Measurements from ENCODE around the gene TLR4.

TLR4 gene

DNA sequence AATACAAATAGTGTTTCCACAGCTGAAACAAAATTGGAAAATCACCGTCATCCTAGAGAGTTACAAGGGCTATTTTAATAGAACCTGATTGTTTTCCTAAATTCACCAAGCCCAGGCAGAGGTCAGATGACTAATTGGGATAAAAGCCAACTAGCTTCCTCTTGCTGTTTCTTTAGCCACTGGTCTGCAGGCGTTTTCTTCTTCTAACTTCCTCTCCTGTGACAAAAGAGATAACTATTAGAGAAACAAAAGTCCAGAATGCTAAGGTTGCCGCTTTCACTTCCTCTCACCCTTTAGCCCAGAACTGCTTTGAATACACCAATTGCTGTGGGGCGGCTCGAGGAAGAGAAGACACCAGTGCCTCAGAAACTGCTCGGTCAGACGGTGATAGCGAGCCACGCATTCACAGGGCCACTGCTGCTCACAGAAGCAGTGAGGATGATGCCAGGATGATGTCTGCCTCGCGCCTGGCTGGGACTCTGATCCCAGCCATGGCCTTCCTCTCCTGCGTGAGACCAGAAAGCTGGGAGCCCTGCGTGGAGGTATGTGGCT lies at the start of gene TLR4:
TLR4 (plus strand) TSS at position 380 of the 552 bp plus-strand sequence; CDS start at position 450, 70 bp downstream.
- Histone ChIP-seq H3K36me3 (replicated peaks; ENCODE audit: low read depth, low read length) (no peaks in the 10 kb centered on the region), H3K4me1 (ENCODE audit: low read length) (peaks cover 24% of the 10 kb centered on the region), H3K4me2 (ENCODE audit: low read length) (peak within 1 kb of the TSS; percentile 80), H3K9ac (ENCODE audit: low read length) (peak within 1 kb of the TSS; percentile 23; the same call in 1 of the 2 replicates), H4K20me1 (ENCODE audit: insufficient read depth, low read length) (no peaks in the 10 kb centered on the region), H3K79me2 (ENCODE audit: low read length) (no peaks in the 10 kb centered on the region), H3K27ac (ENCODE audit: low read length) (peak within 1 kb of the TSS; percentile 24; the same call in 1 of the 2 replicates), H3K27me3 (ENCODE audit: low read depth, low read length) (peaks cover 15% of the 10 kb centered on the region), H2AFZ (ENCODE audit: low read depth, low read length) (no peak within 1 kb of the TSS), H3K4me3 (ENCODE audit: low read length) (peak within 1 kb of the TSS; percentile 56), H3K9me3 (ENCODE audit: insufficient read depth, low read length) (0 out of 2 replicates have a peak, but pooled peaks cover 4% of the 10 kb centered on the region)
- TF ChIP-seq, protein P1, sequence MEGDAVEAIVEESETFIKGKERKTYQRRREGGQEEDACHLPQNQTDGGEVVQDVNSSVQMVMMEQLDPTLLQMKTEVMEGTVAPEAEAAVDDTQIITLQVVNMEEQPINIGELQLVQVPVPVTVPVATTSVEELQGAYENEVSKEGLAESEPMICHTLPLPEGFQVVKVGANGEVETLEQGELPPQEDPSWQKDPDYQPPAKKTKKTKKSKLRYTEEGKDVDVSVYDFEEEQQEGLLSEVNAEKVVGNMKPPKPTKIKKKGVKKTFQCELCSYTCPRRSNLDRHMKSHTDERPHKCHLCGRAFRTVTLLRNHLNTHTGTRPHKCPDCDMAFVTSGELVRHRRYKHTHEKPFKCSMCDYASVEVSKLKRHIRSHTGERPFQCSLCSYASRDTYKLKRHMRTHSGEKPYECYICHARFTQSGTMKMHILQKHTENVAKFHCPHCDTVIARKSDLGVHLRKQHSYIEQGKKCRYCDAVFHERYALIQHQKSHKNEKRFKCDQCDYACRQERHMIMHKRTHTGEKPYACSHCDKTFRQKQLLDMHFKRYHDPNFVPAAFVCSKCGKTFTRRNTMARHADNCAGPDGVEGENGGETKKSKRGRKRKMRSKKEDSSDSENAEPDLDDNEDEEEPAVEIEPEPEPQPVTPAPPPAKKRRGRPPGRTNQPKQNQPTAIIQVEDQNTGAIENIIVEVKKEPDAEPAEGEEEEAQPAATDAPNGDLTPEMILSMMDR (IDR thresholded peaks at IDR 0.05; ENCODE audit: low read depth, low read length): no peak
- no peak for TF ChIP-seq EZH2phosphoT487 (IDR thresholded peaks at IDR 0.05; ENCODE audit: low read depth)

DNA sequence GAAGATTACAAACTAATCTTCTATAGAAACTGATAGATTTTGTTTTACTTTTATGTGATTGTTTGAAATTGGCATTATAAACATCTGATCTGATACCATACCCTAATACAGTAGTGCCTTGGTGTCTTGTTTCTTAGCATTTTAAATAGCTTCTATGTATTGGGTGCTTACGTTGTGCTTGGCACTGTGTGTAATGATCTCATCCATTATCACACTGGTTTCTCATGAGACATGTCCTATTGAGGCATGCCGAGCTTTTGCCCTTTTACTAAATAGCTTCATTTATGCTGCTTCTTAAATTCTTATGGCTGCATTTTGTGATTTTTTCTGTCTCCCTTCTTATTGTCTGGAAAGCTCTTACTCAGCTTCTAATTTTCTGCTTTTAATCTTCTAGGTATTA lies 48.2 kb upstream of the TLR4 start:
- H3K4me3 ChIP-seq (ENCODE audit: low read length): no peak overlapping the region
- no peaks in the 10 kb centered on the region for H3K4me1 ChIP-seq (ENCODE audit: low read length)
- H3K9ac ChIP-seq (ENCODE audit: low read length): no peak overlapping the region
- H3K9me3 ChIP-seq (ENCODE audit: insufficient read depth, low read length): no peaks in the 10 kb centered on the region
- H4K20me1 ChIP-seq (ENCODE audit: insufficient read depth, low read length): no peaks in the 10 kb centered on the region
- no peak overlapping the region for H3K27ac ChIP-seq (ENCODE audit: low read length)
- no peaks in the 10 kb centered on the region for H3K79me2 ChIP-seq (ENCODE audit: low read length)
- no peak overlapping the region for H3K4me2 ChIP-seq (ENCODE audit: low read length)
- H2AFZ ChIP-seq (ENCODE audit: low read depth, low read length): no peak overlapping the region
- TF ChIP-seq, protein P1 (IDR thresholded peaks at IDR 0.05; ENCODE audit: low read depth, low read length): no peak
- no peak for TF ChIP-seq EZH2phosphoT487 (IDR thresholded peaks at IDR 0.05; ENCODE audit: low read depth)
- H3K27me3 ChIP-seq (ENCODE audit: low read depth, low read length): peaks cover 5% of the 10 kb centered on the region
- H3K36me3 ChIP-seq (replicated peaks; ENCODE audit: low read depth, low read length): no peaks in the 10 kb centered on the region

DNA sequence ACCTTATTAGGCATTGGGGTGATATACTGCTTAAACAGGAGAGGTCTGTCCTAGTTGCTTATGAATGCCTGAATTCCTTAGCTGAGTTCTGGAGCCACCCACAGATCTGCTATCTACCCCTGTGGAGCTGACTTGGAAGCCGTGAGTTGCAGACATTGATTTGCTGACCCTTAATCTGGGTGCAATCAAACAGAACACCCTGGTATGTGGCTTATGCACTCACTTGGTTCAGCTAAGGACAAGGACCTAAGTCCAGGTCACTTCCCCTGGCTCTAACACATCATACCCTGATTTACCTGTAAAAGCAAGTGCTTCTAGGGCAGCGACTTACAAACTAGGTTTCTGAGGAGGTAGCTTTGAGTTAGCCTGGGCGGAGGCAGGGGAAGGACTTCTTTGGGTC lies 41.6 kb upstream of the TLR4 start:
- Histone ChIP-seq H3K9ac (ENCODE audit: low read length) (no peak overlapping the region), H3K36me3 (replicated peaks; ENCODE audit: low read depth, low read length) (no peaks in the 10 kb centered on the region), H3K9me3 (ENCODE audit: insufficient read depth, low read length) (no peaks in the 10 kb centered on the region), H4K20me1 (ENCODE audit: insufficient read depth, low read length) (no peaks in the 10 kb centered on the region), H3K4me3 (ENCODE audit: low read length) (no peak overlapping the region), H3K4me1 (ENCODE audit: low read length) (no peaks in the 10 kb centered on the region), H3K79me2 (ENCODE audit: low read length) (no peaks in the 10 kb centered on the region), H2AFZ (ENCODE audit: low read depth, low read length) (no peak overlapping the region), H3K27ac (ENCODE audit: low read length) (no peak overlapping the region), H3K27me3 (ENCODE audit: low read depth, low read length) (peaks cover 2% of the 10 kb centered on the region; the same call in 1 of the 2 replicates), H3K4me2 (ENCODE audit: low read length) (no peak overlapping the region)
- no peak for TF ChIP-seq EZH2phosphoT487 (IDR thresholded peaks at IDR 0.05; ENCODE audit: low read depth)
- TF ChIP-seq, protein P1 (IDR thresholded peaks at IDR 0.05; ENCODE audit: low read depth, low read length): no peak

DNA sequence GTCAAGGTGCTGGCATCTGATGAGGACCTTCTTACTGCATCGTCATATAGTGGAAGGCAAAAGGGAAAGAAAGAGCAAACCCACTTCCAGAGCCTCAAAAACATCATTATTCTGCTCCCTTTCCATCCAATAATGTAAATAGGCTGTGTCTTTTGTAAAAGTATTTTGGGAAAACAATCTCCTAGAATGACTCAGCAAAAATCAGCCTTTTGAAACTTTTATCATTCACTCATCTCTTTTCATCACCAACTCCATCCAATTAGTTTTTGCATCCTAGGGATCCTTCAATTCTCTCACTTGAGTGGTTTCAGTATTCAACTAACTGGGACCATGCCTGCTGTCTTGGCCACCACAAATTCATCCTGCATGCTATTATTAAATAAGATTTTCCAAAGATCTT lies 39.8 kb upstream of the TLR4 start:
- TF ChIP-seq, protein P1 (IDR thresholded peaks at IDR 0.05; ENCODE audit: low read depth, low read length): no peak
- no peak for TF ChIP-seq EZH2phosphoT487 (IDR thresholded peaks at IDR 0.05; ENCODE audit: low read depth)
- Histone ChIP-seq H3K9me3 (ENCODE audit: insufficient read depth, low read length) (no peaks in the 10 kb centered on the region), H3K4me3 (ENCODE audit: low read length) (no peak overlapping the region), H3K27ac (ENCODE audit: low read length) (no peak overlapping the region), H3K4me2 (ENCODE audit: low read length) (no peak overlapping the region), H3K79me2 (ENCODE audit: low read length) (no peaks in the 10 kb centered on the region), H3K4me1 (ENCODE audit: low read length) (no peaks in the 10 kb centered on the region), H2AFZ (ENCODE audit: low read depth, low read length) (no peak overlapping the region), H3K9ac (ENCODE audit: low read length) (no peak overlapping the region), H3K27me3 (ENCODE audit: low read depth, low read length) (peaks cover 2% of the 10 kb centered on the region; the same call in 1 of the 2 replicates), H3K36me3 (replicated peaks; ENCODE audit: low read depth, low read length) (no peaks in the 10 kb centered on the region), H4K20me1 (ENCODE audit: insufficient read depth, low read length) (no peaks in the 10 kb centered on the region)

All from OCI-LY3 (cell line).